NT2/D1 (cell line): Measurements from ENCODE around the gene FOXP2.

Experiments used
- SUZ12 ChIP-seq: IDR thresholded peaks from 2 replicates; pipeline ENCODE4 v1.6.1; 2011; ENCODE audit not compliant: insufficient read length, insufficient read depth; ENCODE audit errors: extremely low read depth
- YY1 ChIP-seq: IDR thresholded peaks from 2 replicates; pipeline ENCODE4 v1.6.1; 2011; ENCODE audit not compliant: insufficient read length, insufficient read depth
- ZNF274 ChIP-seq: IDR thresholded peaks from 2 replicates; pipeline ENCODE4 v1.6.1; 2011; ENCODE audit warnings: mild to moderate bottlenecking, low read depth, low read length

GRCh38 chr7:114723308-114723707, 308.7 kb downstream of the FOXP2 start:
- TF ChIP-seq YY1: no peak
- TF ChIP-seq ZNF274: no peak
- no peak for TF ChIP-seq SUZ12
